ENCODE results near the gene TBC1D22A.

The TBC1D22A gene

GRCh38 chr22:47091921-47092700 lies 329.7 kb downstream of the TBC1D22A start:
- no peak for DNase-seq

- no peak for DNase-seq
These were observed 330.5 kb downstream of the TBC1D22A start for GRCh38 chr22:47092896-47093311.

GRCh38 chr22:47093720-47094119 lies 331.3 kb downstream of the TBC1D22A start:
- DNase-seq: no peak

GRCh38 chr22:47094861-47095330 lies 332.4 kb downstream of the TBC1D22A start:
- DNase-seq: no peak

GRCh38 chr22:47095395-47096122 lies 333.1 kb downstream of the TBC1D22A start:
- DNase-seq: no peak

GRCh38 chr22:47098121-47098520 lies 335.7 kb downstream of the TBC1D22A start:
- DNase-seq: no peak

GRCh38 chr22:47098554-47098953 lies 336.1 kb downstream of the TBC1D22A start:
- no peak for DNase-seq

GRCh38 chr22:47100019-47100418 lies 337.6 kb downstream of the TBC1D22A start:
- no peak for DNase-seq

GRCh38 chr22:47100646-47101200 lies 338.3 kb downstream of the TBC1D22A start:
- DNase-seq: no peak

- DNase-seq: no peak
These were observed 339.0 kb downstream of the TBC1D22A start for GRCh38 chr22:47101321-47101885.

GRCh38 chr22:47102081-47102480 lies 339.6 kb downstream of the TBC1D22A start:
- no peak for DNase-seq

GRCh38 chr22:47102648-47103047 lies 340.2 kb downstream of the TBC1D22A start:
- DNase-seq: no peak

GRCh38 chr22:47105085-47105484 lies 342.6 kb downstream of the TBC1D22A start:
- no peak for DNase-seq

GRCh38 chr22:47106806-47107205 lies 344.4 kb downstream of the TBC1D22A start:
- no peak for DNase-seq

GRCh38 chr22:47107431-47107830 lies 345.0 kb downstream of the TBC1D22A start:
- no peak for DNase-seq

GRCh38 chr22:47110817-47111443 lies 348.5 kb downstream of the TBC1D22A start:
- DNase-seq: no peak

- no peak for DNase-seq
These were observed 349.5 kb downstream of the TBC1D22A start for GRCh38 chr22:47111626-47112581.

GRCh38 chr22:47112582-47112965 lies 350.1 kb downstream of the TBC1D22A start:
- DNase-seq: no peak

GRCh38 chr22:47112994-47113852 lies 350.8 kb downstream of the TBC1D22A start:
- no peak for DNase-seq

- no peak for DNase-seq
These were observed 351.5 kb downstream of the TBC1D22A start for GRCh38 chr22:47113853-47114415.
